ENCODE results near the gene VPS26C. TPM values are rescaled to one million over a fixed set of nuclear protein-coding genes. Genes with fewer than 3 reads are reported as not detected.

Gene VPS26C
- total and polyA plus RNA-seq, 2 of the 13 experiments (the other 11 are each of a cell fraction or from before 2014, with no cell fraction given): 30.3 to 39.7 TPM

- TF ChIP-seq, protein P1, sequence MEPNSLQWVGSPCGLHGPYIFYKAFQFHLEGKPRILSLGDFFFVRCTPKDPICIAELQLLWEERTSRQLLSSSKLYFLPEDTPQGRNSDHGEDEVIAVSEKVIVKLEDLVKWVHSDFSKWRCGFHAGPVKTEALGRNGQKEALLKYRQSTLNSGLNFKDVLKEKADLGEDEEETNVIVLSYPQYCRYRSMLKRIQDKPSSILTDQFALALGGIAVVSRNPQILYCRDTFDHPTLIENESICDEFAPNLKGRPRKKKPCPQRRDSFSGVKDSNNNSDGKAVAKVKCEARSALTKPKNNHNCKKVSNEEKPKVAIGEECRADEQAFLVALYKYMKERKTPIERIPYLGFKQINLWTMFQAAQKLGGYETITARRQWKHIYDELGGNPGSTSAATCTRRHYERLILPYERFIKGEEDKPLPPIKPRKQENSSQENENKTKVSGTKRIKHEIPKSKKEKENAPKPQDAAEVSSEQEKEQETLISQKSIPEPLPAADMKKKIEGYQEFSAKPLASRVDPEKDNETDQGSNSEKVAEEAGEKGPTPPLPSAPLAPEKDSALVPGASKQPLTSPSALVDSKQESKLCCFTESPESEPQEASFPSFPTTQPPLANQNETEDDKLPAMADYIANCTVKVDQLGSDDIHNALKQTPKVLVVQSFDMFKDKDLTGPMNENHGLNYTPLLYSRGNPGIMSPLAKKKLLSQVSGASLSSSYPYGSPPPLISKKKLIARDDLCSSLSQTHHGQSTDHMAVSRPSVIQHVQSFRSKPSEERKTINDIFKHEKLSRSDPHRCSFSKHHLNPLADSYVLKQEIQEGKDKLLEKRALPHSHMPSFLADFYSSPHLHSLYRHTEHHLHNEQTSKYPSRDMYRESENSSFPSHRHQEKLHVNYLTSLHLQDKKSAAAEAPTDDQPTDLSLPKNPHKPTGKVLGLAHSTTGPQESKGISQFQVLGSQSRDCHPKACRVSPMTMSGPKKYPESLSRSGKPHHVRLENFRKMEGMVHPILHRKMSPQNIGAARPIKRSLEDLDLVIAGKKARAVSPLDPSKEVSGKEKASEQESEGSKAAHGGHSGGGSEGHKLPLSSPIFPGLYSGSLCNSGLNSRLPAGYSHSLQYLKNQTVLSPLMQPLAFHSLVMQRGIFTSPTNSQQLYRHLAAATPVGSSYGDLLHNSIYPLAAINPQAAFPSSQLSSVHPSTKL (CRISPR knock-in tag; IDR thresholded peaks at IDR 0.05): peak; percentile 71; the same call in 1 of the 2 replicates
- TF ChIP-seq FOSL1 (CRISPR knock-in tag; IDR thresholded peaks at IDR 0.05; ENCODE audit: borderline replicate concordance) (no peak), PHF5A (CRISPR knock-in tag; IDR thresholded peaks at IDR 0.05; ENCODE audit: low read depth, unreplicated experiment) (peak; percentile 0), RBM22 (optimal IDR thresholded peaks at IDR 0.05; ENCODE audit: low read length) (no peak), ZBTB42 (CRISPR knock-in tag; IDR thresholded peaks at IDR 0.05) (no peak), BORCS8-MEF2B (CRISPR knock-in tag; IDR thresholded peaks at IDR 0.05) (no peak), ZNF761 (CRISPR knock-in tag; conservative IDR thresholded peaks at IDR 0.05) (peak; percentile 79), ARNTL (CRISPR knock-in tag; IDR thresholded peaks at IDR 0.05) (0 out of 2 replicates have a peak, but pooled peaks have one; percentile 40), ZNF160 (CRISPR knock-in tag; IDR thresholded peaks at IDR 0.05) (no peak), YEATS2 (CRISPR knock-in tag; IDR thresholded peaks at IDR 0.05; ENCODE audit: borderline replicate concordance) (0 out of 2 replicates have a peak, but pooled peaks have one; percentile 43), HNRNPL (IDR thresholded peaks at IDR 0.05; ENCODE audit: low read depth, low read length) (peak; percentile 59; the same call in 1 of the 2 replicates), NCOA5 (CRISPR knock-in tag; IDR thresholded peaks at IDR 0.05) (no peak), CCAR2 (optimal IDR thresholded peaks at IDR 0.05; ENCODE audit: low read depth, low read length) (no peak), HIC2 (CRISPR knock-in tag; IDR thresholded peaks at IDR 0.05; ENCODE audit: low read depth) (peak; percentile 60; the same call in 1 of the 2 replicates), JUND (CRISPR knock-in tag; IDR thresholded peaks at IDR 0.05) (0 out of 2 replicates have a peak, but pooled peaks have one; percentile 16), TCF7 (IDR thresholded peaks at IDR 0.05; ENCODE audit: low read depth) (peak; percentile 60), XRCC5 (optimal IDR thresholded peaks at IDR 0.05; ENCODE audit: low read length) (peak; percentile 50), POGZ (CRISPR knock-in tag; IDR thresholded peaks at IDR 0.05) (no peak), TGIF2 (CRISPR knock-in tag; IDR thresholded peaks at IDR 0.05) (peak; percentile 98), SMAD1 (CRISPR knock-in tag; IDR thresholded peaks at IDR 0.05; ENCODE audit: borderline replicate concordance, low read depth) (0 out of 2 replicates have a peak, but pooled peaks have one; percentile 9), ZNF589 (CRISPR knock-in tag; conservative IDR thresholded peaks at IDR 0.05) (no peak), DPF2 (CRISPR knock-in tag; IDR thresholded peaks at IDR 0.05; ENCODE audit: borderline replicate concordance, low read depth) (peak; percentile 34; the same call in 1 of the 2 replicates)
Observed at GRCh38 chr21:37207441-37208009, 59.6 kb downstream of the VPS26C start (continued).

All from HepG2 (cell line).